B cell (primary cell): ENCODE results near the gene DAPK3. TPM values are rescaled to one million over a fixed set of nuclear protein-coding genes. Genes with fewer than 3 reads are reported as not detected.

ENCODE experiments used
- ATAC-seq: fragments of 200-7000 bp; cut with Tn5 transposase; one replicate; pipeline ENCODE4 v1.10.0; 2021; ENCODE audit warnings: low read depth, mild to moderate bottlenecking, moderate number of reproducible peaks, moderate library complexity
- CTCF ChIA-PET: fragments of 350-600 bp; sonication (Branson Sonifier 250); formaldehyde crosslinking; loops from one replicate; lab custom pipeline; 2021; ENCODE audit warnings: antibody characterized with exemption, inconsistent platforms; lab: Charles Lee
- POLR2A ChIA-PET: fragments of 350-600 bp; sonication (Branson Sonifier 250); formaldehyde crosslinking; loops from one replicate; lab custom pipeline; 2021; ENCODE audit warnings: antibody characterized with exemption; lab: Charles Lee
- DNase-seq: peaks from one replicate; pipeline ENCODE4 v3.0.0; 2013
- H2AFZ ChIP-seq: 2 replicates; pipeline ENCODE4 v1.6.1; 2012; ENCODE audit warnings: mild to moderate bottlenecking, low read depth, low read length; ENCODE audit not compliant: insufficient read depth, poor library complexity, severe bottlenecking
- H3K27ac ChIP-seq, 2 donors: 1 replicate in 1 of 2; 2 replicates in 1 of 2; pipeline ENCODE4 v1.5.1; 2012 to 2013; ENCODE audit warnings: low read length in 2 of 2, mild to moderate bottlenecking in 2 of 2, moderate library complexity in 1 of 2
- H3K27me3 ChIP-seq, 4 experiments: fragments of 200-600 bp in 1 of 4; sonication (generic) in 1 of 4; replicated peaks in 1 of 4; 1 replicate in 2 of 4; 2 replicates in 2 of 4; pipeline versions ENCODE4 v1.6.1 to v1.7.0; 2013 to 2016; ENCODE audit warnings: low read length in 3 of 4, mild to moderate bottlenecking in 2 of 4, mixed read lengths in 1 of 4, moderate library complexity in 1 of 4; ENCODE audit not compliant: insufficient read depth in 4 of 4, control insufficient read depth in 3 of 4; ENCODE audit errors: control extremely low read depth in 1 of 4
- H3K36me3 ChIP-seq, 2 experiments: replicated peaks in 1 of 2; 1 replicate in 1 of 2; 2 replicates in 1 of 2; pipeline versions ENCODE4 v1.6.1 to v1.7.1; 2013; ENCODE audit warnings: low read length in 1 of 2; ENCODE audit not compliant: insufficient read depth in 2 of 2, control insufficient read depth in 1 of 2; ENCODE audit errors: control extremely low read depth in 1 of 2, extremely low read depth in 1 of 2
- H3K4me1 ChIP-seq, 2 donors: fragments of 200-600 bp in 1 of 2; sonication (generic) in 1 of 2; 1 replicate in 1 of 2; 2 replicates in 1 of 2; pipeline versions ENCODE4 v1.5.1 to v1.6.1; 2013 to 2017; ENCODE audit warnings: low read length in 2 of 2; ENCODE audit not compliant: control insufficient read depth in 2 of 2, insufficient read depth in 2 of 2
- H3K4me2 ChIP-seq: replicated peaks from 2 replicates; pipeline ENCODE3; 2012; ENCODE audit warnings: mild to moderate bottlenecking, low read depth, low read length; ENCODE audit not compliant: poor library complexity, severe bottlenecking
- H3K4me3 ChIP-seq, 5 experiments: fragments of 200-600 bp in 1 of 5; sonication (generic) in 1 of 5; 1 replicate in 3 of 5; 2 replicates in 2 of 5; pipeline versions ENCODE4 v1.5.1 to v1.7.0; 2011 to 2016; ENCODE audit warnings: low read length in 4 of 5, mild to moderate bottlenecking in 4 of 5, low read depth in 2 of 5, control low read depth in 1 of 5, moderate library complexity in 1 of 5; ENCODE audit not compliant: insufficient read depth in 1 of 5; ENCODE audit errors: control extremely low read depth in 1 of 5, extremely low read depth in 1 of 5
- H3K79me2 ChIP-seq: fragments of 200-600 bp; sonication (generic); one replicate; pipeline ENCODE4 v1.6.0; 2016; ENCODE audit warnings: low read length; ENCODE audit not compliant: control insufficient read depth, insufficient read depth
- H3K9ac ChIP-seq: fragments of 200-600 bp; sonication (generic); 2 replicates; pipeline ENCODE4 v1.6.1; 2017; ENCODE audit warnings: mild to moderate bottlenecking, low read length, moderate library complexity
- H3K9me3 ChIP-seq, 3 donors: one replicate each; pipeline versions ENCODE4 v1.6.1 to v1.7.1; 2013; ENCODE audit warnings: low read length in 2 of 3; ENCODE audit not compliant: control insufficient read depth in 2 of 3, insufficient read depth in 1 of 3; ENCODE audit errors: control extremely low read depth in 1 of 3
- H4K20me1 ChIP-seq: 2 replicates; pipeline ENCODE4 v1.6.0; 2012; ENCODE audit warnings: mild to moderate bottlenecking, low read length; ENCODE audit not compliant: insufficient read depth, control insufficient read depth, poor library complexity, severe bottlenecking
- H3K27ac Mint-ChIP-seq: one replicate; pipeline ENCODE4 v1.8.0; 2021; ENCODE audit warnings: mixed read lengths
- H3K27me3 Mint-ChIP-seq: one replicate; pipeline ENCODE4 v1.8.0; 2021; ENCODE audit warnings: mixed read lengths
- H3K4me1 Mint-ChIP-seq: one replicate; pipeline ENCODE4 v1.8.0; 2021; ENCODE audit warnings: mixed read lengths
- H3K4me3 Mint-ChIP-seq: one replicate; pipeline ENCODE4 v1.8.0; 2021; ENCODE audit warnings: mixed read lengths
- H3K9me3 Mint-ChIP-seq: one replicate; pipeline ENCODE4 v1.8.0; 2022; ENCODE audit warnings: mixed read lengths; ENCODE audit not compliant: insufficient read depth
- CTCF ChIP-seq: fragments of 200-600 bp; IDR thresholded peaks from one replicate; pipeline ENCODE4 v1.8.0; 2022; ENCODE audit warnings: antibody characterized with exemption, mild to moderate bottlenecking
- EZH2 ChIP-seq: IDR thresholded peaks from 2 replicates; pipeline ENCODE4 v1.6.1; 2012; ENCODE audit warnings: borderline replicate concordance, low read depth, mild to moderate bottlenecking, moderate library complexity, low read length; ENCODE audit not compliant: insufficient read depth, poor library complexity, severe bottlenecking
- WGBS: methylation state at CpG from one replicate; pipeline ENCODE4 v1.1.5; 2013; ENCODE audit warnings: missing lambda C conversion rate; ENCODE audit not compliant: insufficient coverage; 5-methylcytosine and 5-hydroxymethylcytosine counted together
- intact Hi-C: fragments of 100-400 bp; cut with micrococcal nuclease; formaldehyde crosslinking; loops from one replicate; pipeline ENCODE4 v1.10.0; 2022
- polyA plus RNA-seq: library from polyadenylated mRNA; depleted of rRNA; stranded (reverse); fragments of >200 nt; gene quantifications from 2 replicates; pipeline ENCODE4 v1.2.3, GENCODE V29; 2012
- total RNA-seq, 2 donors: library from RNA; stranded (reverse); fragments of 120-200 nt in 1 of 2; gene quantifications; 1 replicate in 1 of 2; 2 replicates in 1 of 2; pipeline versions ENCODE4 v1.2.3 to v1.2.4, GENCODE V29; 2013 to 2022

Gene DAPK3
- total and polyA plus RNA-seq, 2 donors (not counting 1 experiment from before 2014, with no cell fraction given) = 32.6 to 47.4 TPM

GRCh38 chr19:3982701-3983541, 12.0 kb upstream of the DAPK3 start:
- ATAC-seq = no peak
- intact Hi-C loops = no loop called here
- Histone ChIP-seq H3K4me1 (peaks cover 28 to 41% of the 10 kb centered on the region in 2 donors), H3K79me2 (peaks cover 43% of the 10 kb centered on the region), H3K27me3 (no peaks in the 10 kb centered on the region), H4K20me1 (peaks cover 73% of the 10 kb centered on the region), H3K4me3 (no peak overlapping the region), H3K27ac (peak overlapping the region; percentile 78 to 90), H3K4me2 (peak overlapping the region; percentile 76), H2AFZ (no peak overlapping the region), H3K36me3 (peaks cover 3 to 63% of the 10 kb centered on the region in 2 experiments), H3K9ac (no peak overlapping the region), H3K9me3 (peaks cover 0 to 1% (median 0%) of the 10 kb centered on the region in 3 donors)
- peaks cover 56% of the 10 kb centered on the region for H3K4me1 Mint-ChIP-seq
- H3K4me3 Mint-ChIP-seq = peak overlapping the region; percentile 98
- CTCF ChIA-PET = interaction anchor here (1.0 to 1.4 kb wide), 3 partner anchors 12 to 160 kb away, joined by 3 to 6 read pairs (median 4); partner anchors contain the start of gene DAPK3
- POLR2A ChIA-PET = interaction anchor here (0.6 to 1.3 kb wide), 2 partner anchors 11 to 175 kb away, joined by 3 to 8 read pairs; no protein-coding TSS in a partner anchor
- H3K27me3 Mint-ChIP-seq = no peaks in the 10 kb centered on the region
- H3K27ac Mint-ChIP-seq = peak overlapping the region; percentile 97
- WGBS = 92% methylated on average over 27 of the region's 40 CpGs
- H3K9me3 Mint-ChIP-seq = no peaks in the 10 kb centered on the region
- DNase-seq = peak; percentile 42
- no peak for TF ChIP-seq EZH2
- no peak for TF ChIP-seq CTCF
